Measurements from ENCODE around the gene RRAS. TPM values are rescaled to one million over a fixed set of nuclear protein-coding genes. Genes with fewer than 3 reads are reported as not detected.

RRAS gene
- total and polyA plus RNA-seq, 4 donors: 4.1 to 18.5 (median 11.1) TPM

GRCh38 chr19:49689133-49690078 lies 49.5 kb upstream of the RRAS start, which contains the start of gene ADM5:
Gene ADM5, plus strand, starts transcription at chr19:49689594. Its CDS starts 244 bp downstream, at chr19:49689838.
- no peaks in the 10 kb centered on the region for H3K9me3 ChIP-seq (ENCODE audit: control insufficient read depth in 4 of 4, low read length in 3 of 4)
- TF ChIP-seq JUND (IDR thresholded peaks at IDR 0.05): no peak
- TF ChIP-seq SP1 (IDR thresholded peaks at IDR 0.05): no peak
- peak; percentile 17 for TF ChIP-seq CTCF (IDR thresholded peaks at IDR 0.05; ENCODE audit: low read depth, low read length, missing input control)
- no peak for TF ChIP-seq RXRA (IDR thresholded peaks at IDR 0.05)
- TF ChIP-seq RAD21 (IDR thresholded peaks at IDR 0.05): peak; percentile 23 to 58
- H3K27me3 ChIP-seq (ENCODE audit: control insufficient read depth in 4 of 4, insufficient read depth in 4 of 4, low read length in 3 of 4): no peaks in the 10 kb centered on the region
- DNase-seq (ENCODE audit: low spot score): no peak
- H3K4me1 ChIP-seq (ENCODE audit: control insufficient read depth in 4 of 4, insufficient read depth in 4 of 4, low read length in 3 of 4): peaks cover 3 to 36% (median 16%) of the 10 kb centered on the region in 4 donors
- WGBS: 37% methylated on average over 54 of the region's 54 CpGs
- H3K36me3 ChIP-seq (ENCODE audit: control insufficient read depth in 4 of 4, insufficient read depth in 3 of 4, low read depth in 1 of 4, low read length in 3 of 4): peaks cover 0 to 28% (median 9%) of the 10 kb centered on the region in 4 donors
- H3K27ac ChIP-seq (ENCODE audit: low read depth in 1 of 2, low read length in 2 of 2): peak within 1 kb of the TSS; percentile 12 to 40
- peak within 1 kb of the TSS in 1 of 2 donors; percentile 32 for H3K9ac ChIP-seq (ENCODE audit: low read depth in 1 of 2, low read length in 2 of 2)
- H3K4me3 ChIP-seq (ENCODE audit: low read depth in 1 of 3, low read length in 3 of 3): peak within 1 kb of the TSS in 2 of 3 donors; percentile 7 to 28

GRCh38 chr19:49688531-49689132 lies 48.7 kb upstream of the RRAS start:
- Histone ChIP-seq H3K36me3 (ENCODE audit: control insufficient read depth in 4 of 4, insufficient read depth in 3 of 4, low read depth in 1 of 4, low read length in 3 of 4) (peaks cover 0 to 36% (median 9%) of the 10 kb centered on the region in 4 donors), H3K27ac (ENCODE audit: low read depth in 1 of 2, low read length in 2 of 2) (peak overlapping the region in 1 of 2 donors; percentile 12), H3K4me1 (ENCODE audit: control insufficient read depth in 4 of 4, insufficient read depth in 4 of 4, low read length in 3 of 4) (peaks cover 3 to 36% (median 16%) of the 10 kb centered on the region in 4 donors), H3K9me3 (ENCODE audit: control insufficient read depth in 4 of 4, low read length in 3 of 4) (no peaks in the 10 kb centered on the region), H3K9ac (ENCODE audit: low read depth in 1 of 2, low read length in 2 of 2) (no peak overlapping the region), H3K4me3 (ENCODE audit: low read depth in 1 of 3, low read length in 3 of 3) (no peak overlapping the region), H3K27me3 (ENCODE audit: control insufficient read depth in 4 of 4, insufficient read depth in 4 of 4, low read length in 3 of 4) (no peaks in the 10 kb centered on the region)
- DNase-seq (ENCODE audit: low spot score): no peak
- WGBS: 83% methylated on average over 12 of the region's 12 CpGs
- TF ChIP-seq HNF4G (IDR thresholded peaks at IDR 0.05) (no peak), MAX (IDR thresholded peaks at IDR 0.05) (no peak), YY1 (IDR thresholded peaks at IDR 0.05) (no peak)

GRCh38 chr19:49687566-49688316 lies 47.8 kb upstream of the RRAS start:
- Histone ChIP-seq H3K27me3 (ENCODE audit: control insufficient read depth in 4 of 4, insufficient read depth in 4 of 4, low read length in 3 of 4) (no peaks in the 10 kb centered on the region), H3K9ac (ENCODE audit: low read depth in 1 of 2, low read length in 2 of 2) (no peak overlapping the region), H3K27ac (ENCODE audit: low read depth in 1 of 2, low read length in 2 of 2) (no peak overlapping the region), H3K4me3 (ENCODE audit: low read depth in 1 of 3, low read length in 3 of 3) (no peak overlapping the region), H3K9me3 (ENCODE audit: control insufficient read depth in 4 of 4, low read length in 3 of 4) (no peaks in the 10 kb centered on the region), H3K4me1 (ENCODE audit: control insufficient read depth in 4 of 4, insufficient read depth in 4 of 4, low read length in 3 of 4) (peaks cover 3 to 36% (median 16%) of the 10 kb centered on the region in 4 donors), H3K36me3 (ENCODE audit: control insufficient read depth in 4 of 4, insufficient read depth in 3 of 4, low read depth in 1 of 4, low read length in 3 of 4) (peaks cover 0 to 39% (median 10%) of the 10 kb centered on the region in 4 donors)
- 75% methylated on average over 26 of the region's 26 CpGs for WGBS
- DNase-seq (ENCODE audit: low spot score): no peak
- no peak for TF ChIP-seq FOXA2 (IDR thresholded peaks at IDR 0.05)
- TF ChIP-seq RAD21 (IDR thresholded peaks at IDR 0.05): no peak
- TF ChIP-seq EGR1 (IDR thresholded peaks at IDR 0.05; ENCODE audit: low read depth in 2 of 2): no peak
- TF ChIP-seq HNF4A (conservative IDR thresholded peaks at IDR 0.05): no peak
- no peak for TF ChIP-seq RXRA (IDR thresholded peaks at IDR 0.05)
- TF ChIP-seq REST (IDR thresholded peaks at IDR 0.05): no peak
- TF ChIP-seq MAX (IDR thresholded peaks at IDR 0.05): no peak
- no peak for TF ChIP-seq YY1 (IDR thresholded peaks at IDR 0.05)
- TF ChIP-seq TAF1 (conservative IDR thresholded peaks at IDR 0.05): no peak
- no peak for TF ChIP-seq JUND (IDR thresholded peaks at IDR 0.05)
- no peak for TF ChIP-seq NR2F2 (IDR thresholded peaks at IDR 0.05)
- TF ChIP-seq ZBTB33 (IDR thresholded peaks at IDR 0.05): no peak
- TF ChIP-seq ATF3 (IDR thresholded peaks at IDR 0.05): no peak

All from liver (tissue), 9 donors.